ENCODE results near the gene HDAC8.

The HDAC8 gene

GRCh38 chrX:72399816-72400215, 172.8 kb downstream of the HDAC8 start:
- H2AFZ ChIP-seq (ENCODE audit: low read length), result no peak overlapping the region
- H3K4me2 ChIP-seq (ENCODE audit: low read depth, low read length), result no peak overlapping the region
- no peaks in the 10 kb centered on the region for H3K4me1 ChIP-seq (ENCODE audit: low read length)
- TF ChIP-seq CTCF (IDR thresholded peaks at IDR 0.05; ENCODE audit: low read length) (no peak), EZH2phosphoT487 (IDR thresholded peaks at IDR 0.05; ENCODE audit: low read length) (no peak), EZH2 (optimal IDR thresholded peaks at IDR 0.05; ENCODE audit: low read depth, low read length) (no peak)
- no peaks in the 10 kb centered on the region for H3K79me2 ChIP-seq (ENCODE audit: low read length)
- H3F3A ChIP-seq (ENCODE audit: insufficient read depth, low read length), result no peaks in the 10 kb centered on the region
- no peaks in the 10 kb centered on the region for H3K9me3 ChIP-seq (replicated peaks; ENCODE audit: insufficient read depth, low read length)
- H3K36me3 ChIP-seq (replicated peaks; ENCODE audit: insufficient read depth, low read length), result no peaks in the 10 kb centered on the region
- H3K27me3 ChIP-seq (replicated peaks; ENCODE audit: insufficient read depth, low read length), result no peaks in the 10 kb centered on the region
- no peak overlapping the region for H3K4me3 ChIP-seq (ENCODE audit: low read length)
- H3K9ac ChIP-seq (ENCODE audit: low read length), result no peak overlapping the region
- H3K9me2 ChIP-seq (replicated peaks; ENCODE audit: insufficient read depth, low read length), result no peaks in the 10 kb centered on the region
- H4K20me1 ChIP-seq (ENCODE audit: insufficient read depth, low read length), result no peaks in the 10 kb centered on the region
- H3K27ac ChIP-seq (ENCODE audit: low read length), result no peak overlapping the region
- no peak for DNase-seq

- H3K27ac ChIP-seq (ENCODE audit: low read length), result no peak overlapping the region
- H3K9me3 ChIP-seq (replicated peaks; ENCODE audit: insufficient read depth, low read length), result no peaks in the 10 kb centered on the region
- DNase-seq, result no peak
- H3K27me3 ChIP-seq (replicated peaks; ENCODE audit: insufficient read depth, low read length), result no peaks in the 10 kb centered on the region
- no peaks in the 10 kb centered on the region for H4K20me1 ChIP-seq (ENCODE audit: insufficient read depth, low read length)
- no peaks in the 10 kb centered on the region for H3K36me3 ChIP-seq (replicated peaks; ENCODE audit: insufficient read depth, low read length)
- no peaks in the 10 kb centered on the region for H3K4me1 ChIP-seq (ENCODE audit: low read length)
- H3K4me2 ChIP-seq (ENCODE audit: low read depth, low read length), result no peak overlapping the region
- H3K79me2 ChIP-seq (ENCODE audit: low read length), result no peaks in the 10 kb centered on the region
- no peak overlapping the region for H3K4me3 ChIP-seq (ENCODE audit: low read length)
- no peak overlapping the region for H3K9ac ChIP-seq (ENCODE audit: low read length)
- H3K9me2 ChIP-seq (replicated peaks; ENCODE audit: insufficient read depth, low read length), result no peaks in the 10 kb centered on the region
- no peak for TF ChIP-seq CTCF (IDR thresholded peaks at IDR 0.05; ENCODE audit: low read length)
- no peak for TF ChIP-seq EZH2phosphoT487 (IDR thresholded peaks at IDR 0.05; ENCODE audit: low read length)
- no peak for TF ChIP-seq EZH2 (optimal IDR thresholded peaks at IDR 0.05; ENCODE audit: low read depth, low read length)
- no peak overlapping the region for H2AFZ ChIP-seq (ENCODE audit: low read length)
- H3F3A ChIP-seq (ENCODE audit: insufficient read depth, low read length), result no peaks in the 10 kb centered on the region
Measured at GRCh38 chrX:72396117-72396516, 176.5 kb downstream of the HDAC8 start.

DNA sequence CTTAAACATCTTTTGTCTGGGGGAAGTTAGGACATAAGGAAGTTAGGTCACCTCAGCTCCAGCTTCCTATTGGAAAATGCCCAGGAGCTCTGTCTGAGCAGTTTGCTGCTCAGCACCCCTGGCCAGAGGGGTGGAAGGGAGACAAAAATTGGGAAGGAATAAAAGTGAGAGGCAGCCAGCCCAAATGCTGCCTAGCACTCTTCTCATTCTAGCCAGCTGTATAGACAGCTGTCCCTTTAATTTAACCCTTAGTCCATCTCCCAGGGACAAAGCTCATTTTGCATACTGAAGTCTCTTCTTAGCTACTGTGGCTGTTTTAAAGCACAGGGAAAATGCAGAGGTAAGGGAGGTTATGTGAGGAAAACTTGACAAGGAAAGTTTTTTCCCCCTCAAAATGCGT, 177.4 kb downstream of the HDAC8 start:
- Histone ChIP-seq H3K9ac (ENCODE audit: low read length) (no peak overlapping the region), H3K27ac (ENCODE audit: low read length) (no peak overlapping the region)

More for the DNA sequence above, 177.4 kb downstream of the HDAC8 start:
- Histone ChIP-seq H2AFZ (ENCODE audit: low read length) (no peak overlapping the region), H3K4me3 (ENCODE audit: low read length) (no peak overlapping the region), H3K4me1 (ENCODE audit: low read length) (no peaks in the 10 kb centered on the region), H3K9me2 (replicated peaks; ENCODE audit: insufficient read depth, low read length) (no peaks in the 10 kb centered on the region), H3K9me3 (replicated peaks; ENCODE audit: insufficient read depth, low read length) (no peaks in the 10 kb centered on the region), H3K4me2 (ENCODE audit: low read depth, low read length) (no peak overlapping the region), H3K27me3 (replicated peaks; ENCODE audit: insufficient read depth, low read length) (no peaks in the 10 kb centered on the region), H3K36me3 (replicated peaks; ENCODE audit: insufficient read depth, low read length) (no peaks in the 10 kb centered on the region), H4K20me1 (ENCODE audit: insufficient read depth, low read length) (no peaks in the 10 kb centered on the region), H3K79me2 (ENCODE audit: low read length) (no peaks in the 10 kb centered on the region), H3F3A (ENCODE audit: insufficient read depth, low read length) (no peaks in the 10 kb centered on the region)
- DNase-seq, result no peak
- no peak for TF ChIP-seq EZH2 (optimal IDR thresholded peaks at IDR 0.05; ENCODE audit: low read depth, low read length)
- TF ChIP-seq CTCF (IDR thresholded peaks at IDR 0.05; ENCODE audit: low read length), result no peak
- TF ChIP-seq EZH2phosphoT487 (IDR thresholded peaks at IDR 0.05; ENCODE audit: low read length), result no peak
